Neural progenitor cell (in vitro differentiated cells): ENCODE results near the gene RAB9B.

Experiments
- CTCF ChIP-seq: fragments of 200-600 bp; sonication (generic); IDR thresholded peaks from 2 replicates; pipeline ENCODE4 v1.5.1; 2017; ENCODE audit warnings: antibody characterized with exemption, mild to moderate bottlenecking
- EZH2 ChIP-seq: fragments of 200-600 bp; sonication (generic); IDR thresholded peaks from 2 replicates; pipeline ENCODE4 v1.6.1; 2017; ENCODE audit warnings: antibody characterized with exemption, mild to moderate bottlenecking, moderate library complexity
- EZH2phosphoT487 ChIP-seq: fragments of 200-600 bp; sonication (generic); IDR thresholded peaks from 2 replicates; pipeline ENCODE4 v1.6.1; 2017; ENCODE audit warnings: antibody characterized with exemption

GRCh38 chrX:103861200-103861599 is 29.1 kb upstream of the RAB9B start:
- no peak for TF ChIP-seq CTCF
- no peak for TF ChIP-seq EZH2
- no peak for TF ChIP-seq EZH2phosphoT487
